HG03108 (cell line): ENCODE measurements around the gene NPAS2.

Experiments used
- ATAC-seq: cut with Tn5 transposase; IDR thresholded peaks from one replicate; pipeline ENCODE4 v1.9.1; 2021; ENCODE audit warnings: moderate library complexity; ENCODE audit not compliant: unreplicated experiment

The NPAS2 gene

GRCh38 chr2:100852999-100853908, 33.3 kb downstream of the NPAS2 start:
- no peak for ATAC-seq

GRCh38 chr2:100853909-100854810, 34.2 kb downstream of the NPAS2 start:
- no peak for ATAC-seq

GRCh38 chr2:100855084-100855483, 35.1 kb downstream of the NPAS2 start:
- no peak for ATAC-seq

GRCh38 chr2:100855606-100856005, 35.7 kb downstream of the NPAS2 start:
- ATAC-seq: no peak

GRCh38 chr2:100856732-100857131, 36.8 kb downstream of the NPAS2 start:
- no peak for ATAC-seq

GRCh38 chr2:100857341-100857740, 37.4 kb downstream of the NPAS2 start:
- no peak for ATAC-seq

- no peak for ATAC-seq
Measured at GRCh38 chr2:100857915-100858314, 38.0 kb downstream of the NPAS2 start.

GRCh38 chr2:100859902-100860301, 40.0 kb downstream of the NPAS2 start:
- ATAC-seq: no peak

- ATAC-seq: no peak
Measured at GRCh38 chr2:100861340-100861739, 41.4 kb downstream of the NPAS2 start.

GRCh38 chr2:100862081-100862480, 42.1 kb downstream of the NPAS2 start:
- no peak for ATAC-seq

- ATAC-seq: no peak
Measured at GRCh38 chr2:100865816-100866460, 46.0 kb downstream of the NPAS2 start.

GRCh38 chr2:100868083-100868482, 48.1 kb downstream of the NPAS2 start:
- ATAC-seq: no peak

GRCh38 chr2:100869120-100869519, 49.2 kb downstream of the NPAS2 start:
- ATAC-seq: no peak

- no peak for ATAC-seq
Measured at GRCh38 chr2:100870652-100871531, 51.0 kb downstream of the NPAS2 start.

GRCh38 chr2:100875516-100876230, 55.7 kb downstream of the NPAS2 start:
- ATAC-seq: no peak

- ATAC-seq: no peak
Measured at GRCh38 chr2:100876231-100876860, 56.4 kb downstream of the NPAS2 start.

- ATAC-seq: no peak
Measured at GRCh38 chr2:100877555-100877954, 57.6 kb downstream of the NPAS2 start.

- no peak for ATAC-seq
Measured at GRCh38 chr2:100878000-100878791, 58.3 kb downstream of the NPAS2 start.
